Measurements from ENCODE around the gene ROBO3.

Gene ROBO3

GRCh38 chr11:124896071-124896750 lies 31.0 kb downstream of the ROBO3 start:
- Histone ChIP-seq H3K9me3 (no peaks in the 10 kb centered on the region), H3K27ac (no peak overlapping the region), H3K27me3 (peaks cover 20% of the 10 kb centered on the region), H3K4me1 (ENCODE audit: control insufficient read depth in 1 of 2, insufficient read depth in 1 of 2, low read depth in 1 of 2, low read length in 1 of 2) (peaks cover 0 to 5% of the 10 kb centered on the region in 2 experiments), H3K36me3 (no peaks in the 10 kb centered on the region), H3K4me3 (ENCODE audit: low read depth in 1 of 2, low read length in 1 of 2) (no peak overlapping the region)
- TF ChIP-seq CTCF (IDR thresholded peaks at IDR 0.05) = no peak

- H3K27me3 ChIP-seq = peaks cover 27% of the 10 kb centered on the region
- no peak overlapping the region for H3K27ac ChIP-seq
- H3K4me1 ChIP-seq (ENCODE audit: control insufficient read depth in 1 of 2, insufficient read depth in 1 of 2, low read depth in 1 of 2, low read length in 1 of 2) = peaks cover 0 to 5% of the 10 kb centered on the region in 2 experiments
- H3K9me3 ChIP-seq = no peaks in the 10 kb centered on the region
- no peaks in the 10 kb centered on the region for H3K36me3 ChIP-seq
- H3K4me3 ChIP-seq (ENCODE audit: low read depth in 1 of 2, low read length in 1 of 2) = no peak overlapping the region
- no peak for TF ChIP-seq CTCF (IDR thresholded peaks at IDR 0.05)
These were observed 31.7 kb downstream of the ROBO3 start for GRCh38 chr11:124896821-124897391.

GRCh38 chr11:124897674-124898262 lies 32.5 kb downstream of the ROBO3 start, which contains the start of gene ROBO4:
ROBO4 (minus strand) TSS chr11:124897865; CDS start chr11:124897795, 70 bp downstream.
- no peaks in the 10 kb centered on the region for H3K9me3 ChIP-seq
- peaks cover 0 to 5% of the 10 kb centered on the region in 2 experiments for H3K4me1 ChIP-seq (ENCODE audit: control insufficient read depth in 1 of 2, insufficient read depth in 1 of 2, low read depth in 1 of 2, low read length in 1 of 2)
- TF ChIP-seq CTCF (IDR thresholded peaks at IDR 0.05) = no peak
- no peaks in the 10 kb centered on the region for H3K36me3 ChIP-seq
- H3K27ac ChIP-seq = no peak within 1 kb of the TSS
- H3K27me3 ChIP-seq = peaks cover 31% of the 10 kb centered on the region
- no peak within 1 kb of the TSS for H3K4me3 ChIP-seq (ENCODE audit: low read depth in 1 of 2, low read length in 1 of 2)

- Histone ChIP-seq H3K4me1 (ENCODE audit: control insufficient read depth in 1 of 2, insufficient read depth in 1 of 2, low read depth in 1 of 2, low read length in 1 of 2) (peaks cover 0 to 5% of the 10 kb centered on the region in 2 experiments), H3K4me3 (ENCODE audit: low read depth in 1 of 2, low read length in 1 of 2) (no peak overlapping the region), H3K27ac (no peak overlapping the region), H3K27me3 (peaks cover 31% of the 10 kb centered on the region), H3K9me3 (no peaks in the 10 kb centered on the region), H3K36me3 (no peaks in the 10 kb centered on the region)
- TF ChIP-seq CTCF (IDR thresholded peaks at IDR 0.05) = no peak
These were observed 33.0 kb downstream of the ROBO3 start for GRCh38 chr11:124898263-124898680.

- Histone ChIP-seq H3K27me3 (peaks cover 31% of the 10 kb centered on the region), H3K9me3 (no peaks in the 10 kb centered on the region), H3K4me3 (ENCODE audit: low read depth in 1 of 2, low read length in 1 of 2) (no peak overlapping the region), H3K36me3 (no peaks in the 10 kb centered on the region), H3K4me1 (ENCODE audit: control insufficient read depth in 1 of 2, insufficient read depth in 1 of 2, low read depth in 1 of 2, low read length in 1 of 2) (peaks cover 0 to 5% of the 10 kb centered on the region in 2 experiments), H3K27ac (no peak overlapping the region)
- TF ChIP-seq CTCF (IDR thresholded peaks at IDR 0.05) = no peak
These were observed 33.5 kb downstream of the ROBO3 start for GRCh38 chr11:124898711-124899110.
